GM12874 (cell line): ENCODE results near the gene CASTOR1.

Experiments used
- TF ChIP-seq, protein P1 (sequence below): IDR thresholded peaks from 2 replicates; pipeline ENCODE4 v1.5.1; 2011; ENCODE audit warnings: low read depth, mild to moderate bottlenecking, control low read depth, low read length, moderate library complexity; ENCODE audit not compliant: insufficient read depth

Gene CASTOR1

GRCh38 chr22:30315962-30316576, 26.8 kb upstream of the CASTOR1 start:
- TF ChIP-seq, protein P1, sequence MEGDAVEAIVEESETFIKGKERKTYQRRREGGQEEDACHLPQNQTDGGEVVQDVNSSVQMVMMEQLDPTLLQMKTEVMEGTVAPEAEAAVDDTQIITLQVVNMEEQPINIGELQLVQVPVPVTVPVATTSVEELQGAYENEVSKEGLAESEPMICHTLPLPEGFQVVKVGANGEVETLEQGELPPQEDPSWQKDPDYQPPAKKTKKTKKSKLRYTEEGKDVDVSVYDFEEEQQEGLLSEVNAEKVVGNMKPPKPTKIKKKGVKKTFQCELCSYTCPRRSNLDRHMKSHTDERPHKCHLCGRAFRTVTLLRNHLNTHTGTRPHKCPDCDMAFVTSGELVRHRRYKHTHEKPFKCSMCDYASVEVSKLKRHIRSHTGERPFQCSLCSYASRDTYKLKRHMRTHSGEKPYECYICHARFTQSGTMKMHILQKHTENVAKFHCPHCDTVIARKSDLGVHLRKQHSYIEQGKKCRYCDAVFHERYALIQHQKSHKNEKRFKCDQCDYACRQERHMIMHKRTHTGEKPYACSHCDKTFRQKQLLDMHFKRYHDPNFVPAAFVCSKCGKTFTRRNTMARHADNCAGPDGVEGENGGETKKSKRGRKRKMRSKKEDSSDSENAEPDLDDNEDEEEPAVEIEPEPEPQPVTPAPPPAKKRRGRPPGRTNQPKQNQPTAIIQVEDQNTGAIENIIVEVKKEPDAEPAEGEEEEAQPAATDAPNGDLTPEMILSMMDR: no peak

- TF ChIP-seq, protein P1: no peak
Measured at GRCh38 chr22:30314915-30315314, 25.6 kb upstream of the CASTOR1 start.

- TF ChIP-seq, protein P1: no peak
Measured at GRCh38 chr22:30313527-30314363, 24.4 kb upstream of the CASTOR1 start.

DNA sequence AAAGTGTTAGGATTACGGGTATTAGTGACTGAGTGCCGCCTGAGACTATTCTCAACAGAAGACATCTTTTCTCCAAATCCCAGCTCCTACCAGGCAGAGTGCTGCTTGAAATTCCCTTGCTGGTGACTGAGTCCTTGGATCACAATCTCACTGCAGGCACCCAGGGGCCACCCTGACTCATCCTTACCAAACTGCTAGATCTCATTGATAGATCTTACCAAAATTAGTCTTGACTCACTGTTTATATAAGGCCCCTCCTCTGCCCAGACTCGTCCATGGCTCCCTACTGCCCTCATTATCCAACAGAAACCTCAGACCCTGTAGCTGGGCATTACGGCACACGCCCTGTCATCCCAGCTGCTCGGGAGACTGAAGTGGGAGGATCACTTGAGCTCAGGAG, 22.7 kb upstream of the CASTOR1 start:
- TF ChIP-seq, protein P1: no peak

DNA sequence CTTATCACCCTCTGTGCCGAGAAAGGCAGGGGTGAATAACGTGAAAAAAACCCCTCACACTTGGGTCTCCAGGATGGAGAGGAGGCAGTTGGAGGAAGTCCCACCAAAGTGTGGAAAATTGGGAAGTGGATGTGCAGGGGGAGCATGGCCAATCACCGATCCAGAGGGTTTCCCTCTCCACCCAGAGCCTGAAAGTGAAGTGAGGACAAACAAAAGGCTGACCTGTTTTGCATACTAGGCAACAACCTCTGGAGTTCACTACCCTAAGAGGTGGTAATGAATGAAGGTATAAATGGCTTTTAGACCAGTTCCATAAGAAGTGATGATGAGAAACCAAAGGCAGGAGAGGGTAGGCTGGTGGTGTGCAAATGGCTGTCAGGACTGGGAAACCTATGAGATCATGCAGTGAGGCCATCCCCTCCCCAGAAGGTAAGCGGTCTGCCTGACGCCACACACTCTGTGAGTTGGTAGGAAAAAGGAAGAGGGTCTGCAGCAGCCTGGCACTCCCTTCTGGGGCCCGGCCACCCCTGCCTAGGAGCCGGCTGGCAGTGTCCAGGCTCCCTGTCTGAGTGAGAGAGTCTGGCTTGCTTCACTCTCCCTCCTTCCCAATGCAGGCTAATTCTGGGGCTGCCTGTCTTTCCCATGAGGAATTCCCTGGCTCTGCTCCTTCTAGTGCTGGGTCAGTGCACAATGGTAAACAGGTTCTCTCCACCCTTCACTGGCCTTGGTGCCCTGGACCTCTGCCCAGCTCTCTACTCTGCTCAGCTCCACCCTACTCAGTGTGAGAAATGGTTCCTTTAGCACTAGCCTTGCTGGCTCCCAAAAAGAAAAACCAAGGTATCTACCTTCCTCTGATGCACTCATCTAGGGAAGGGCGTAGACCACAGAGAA, 21.8 kb upstream of the CASTOR1 start:
- TF ChIP-seq, protein P1: no peak

GRCh38 chr22:30309951-30310741, 20.8 kb upstream of the CASTOR1 start:
- TF ChIP-seq, protein P1: no peak
